HG03432 (cell line): ENCODE measurements around the gene DEUP1.
"Not testable (repeated sequence)": the region's sequence is repeated elsewhere in the genome, so short reads cannot be mapped to it uniquely, and the experiment has no call there.

ENCODE experiments used
- ATAC-seq: cut with Tn5 transposase; IDR thresholded peaks from one replicate; pipeline ENCODE4 v1.9.1; 2021; ENCODE audit warnings: mild to moderate bottlenecking, moderate library complexity; ENCODE audit not compliant: unreplicated experiment

DEUP1 gene

GRCh38 chr11:93359396-93359795, 28.9 kb downstream of the DEUP1 start:
- no peak for ATAC-seq

GRCh38 chr11:93361435-93361834, 30.9 kb downstream of the DEUP1 start:
- no peak for ATAC-seq

- ATAC-seq = no peak
Observed at GRCh38 chr11:93368022-93368421, 37.5 kb downstream of the DEUP1 start.

- no peak for ATAC-seq
Observed at GRCh38 chr11:93370260-93370659, 39.7 kb downstream of the DEUP1 start.

- ATAC-seq = no peak
Observed at GRCh38 chr11:93389737-93390136, 59.2 kb downstream of the DEUP1 start.

GRCh38 chr11:93392867-93393266, 62.3 kb downstream of the DEUP1 start:
- ATAC-seq = no peak

- ATAC-seq = no peak
Observed at GRCh38 chr11:93393386-93393785, 62.8 kb downstream of the DEUP1 start.

- no peak for ATAC-seq
Observed at GRCh38 chr11:93394488-93394887, 63.9 kb downstream of the DEUP1 start.

- ATAC-seq = no peak
Observed at GRCh38 chr11:93396316-93396715, 65.8 kb downstream of the DEUP1 start.

GRCh38 chr11:93403930-93404329, 73.4 kb downstream of the DEUP1 start:
- ATAC-seq = no peak

- ATAC-seq = no peak
Observed at GRCh38 chr11:93407777-93408401, 77.3 kb downstream of the DEUP1 start.

GRCh38 chr11:93410441-93410840, 79.9 kb downstream of the DEUP1 start:
- no peak for ATAC-seq

- ATAC-seq = no peak
Observed at GRCh38 chr11:93411705-93412104, 81.2 kb downstream of the DEUP1 start.

- no peak for ATAC-seq
Observed at GRCh38 chr11:93432247-93432646, 101.7 kb downstream of the DEUP1 start.

- ATAC-seq = not testable (repeated sequence)
Observed at GRCh38 chr11:93443232-93443631, 112.7 kb downstream of the DEUP1 start.

GRCh38 chr11:93444617-93445073, 114.1 kb downstream of the DEUP1 start:
- no peak for ATAC-seq

GRCh38 chr11:93458286-93458685, 127.7 kb downstream of the DEUP1 start:
- no peak for ATAC-seq

GRCh38 chr11:93463666-93464065, 133.1 kb downstream of the DEUP1 start:
- not testable (repeated sequence) for ATAC-seq

GRCh38 chr11:93464927-93465540, 134.5 kb downstream of the DEUP1 start:
- no peak for ATAC-seq

- no peak for ATAC-seq
Observed at GRCh38 chr11:93467054-93467453, 136.5 kb downstream of the DEUP1 start.

GRCh38 chr11:93468290-93468689, 137.7 kb downstream of the DEUP1 start:
- no peak for ATAC-seq

- no peak for ATAC-seq
Observed at GRCh38 chr11:93474123-93474522, 143.6 kb downstream of the DEUP1 start.

- ATAC-seq = no peak
Observed at GRCh38 chr11:93476796-93477195, 146.3 kb downstream of the DEUP1 start.
